Activated CD4-positive, alpha-beta T cell treated with anti-CD3 and anti-CD28 coated beads for 4 hours (primary cell): ENCODE data around the gene PTGES2.
A peak's percentile ranks its signal among the peaks of the same experiment; 100 is the strongest.
"Not testable (repeated sequence)": the region's sequence is repeated elsewhere in the genome, so short reads cannot be mapped to it uniquely, and the experiment has no call there.

Source experiments
- DNase-seq, 2 donors: peaks; one replicate each; pipeline ENCODE4 v3.0.0-alpha.2; 2020

Gene PTGES2

DNA sequence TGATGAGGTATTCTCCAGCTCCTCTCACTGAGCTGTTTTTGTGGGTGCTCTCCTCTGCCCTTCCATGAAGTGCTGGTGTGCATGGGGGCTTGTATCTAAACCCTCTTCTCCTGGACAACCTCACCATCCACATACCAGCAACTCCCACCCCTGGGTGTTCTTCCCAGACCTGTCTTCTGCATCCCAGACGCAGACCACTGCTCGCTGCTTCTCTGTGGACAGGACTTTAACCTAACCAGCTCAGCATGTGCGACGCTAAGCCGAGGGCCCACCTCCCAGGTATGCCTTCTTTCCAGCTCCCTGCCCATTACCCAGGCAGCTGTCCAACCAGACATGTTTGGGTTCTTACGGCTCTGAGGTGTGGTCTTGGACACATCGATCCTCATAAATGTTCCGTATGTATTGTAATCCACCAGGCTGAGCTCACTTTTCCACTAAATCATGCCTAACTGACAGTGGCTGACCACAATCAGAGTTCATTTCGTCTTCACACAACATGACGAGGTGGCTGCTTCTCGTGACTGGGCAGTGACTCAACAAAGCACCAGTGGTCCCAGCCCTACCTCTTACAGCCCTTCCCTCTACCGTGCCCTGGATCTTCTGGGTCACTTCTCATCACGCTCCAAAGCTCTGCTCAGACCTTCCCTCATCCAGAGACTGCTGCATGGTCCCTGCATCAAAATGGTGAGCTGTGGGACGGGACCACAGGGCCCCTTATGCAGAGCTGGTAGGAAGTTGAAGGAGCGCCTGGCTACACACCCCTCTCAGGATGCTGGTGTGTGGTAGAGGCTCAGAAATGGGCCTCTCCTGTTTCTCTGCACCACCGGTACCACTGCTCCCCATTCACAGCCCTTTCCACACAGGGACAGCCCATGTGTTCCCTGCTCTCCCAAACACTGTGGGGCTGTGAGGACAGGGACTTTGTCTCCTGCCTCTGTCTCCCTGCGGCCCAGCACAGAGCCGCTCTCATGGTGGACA lies 9.6 kb upstream of the PTGES2 start:
- no peak for DNase-seq

DNA sequence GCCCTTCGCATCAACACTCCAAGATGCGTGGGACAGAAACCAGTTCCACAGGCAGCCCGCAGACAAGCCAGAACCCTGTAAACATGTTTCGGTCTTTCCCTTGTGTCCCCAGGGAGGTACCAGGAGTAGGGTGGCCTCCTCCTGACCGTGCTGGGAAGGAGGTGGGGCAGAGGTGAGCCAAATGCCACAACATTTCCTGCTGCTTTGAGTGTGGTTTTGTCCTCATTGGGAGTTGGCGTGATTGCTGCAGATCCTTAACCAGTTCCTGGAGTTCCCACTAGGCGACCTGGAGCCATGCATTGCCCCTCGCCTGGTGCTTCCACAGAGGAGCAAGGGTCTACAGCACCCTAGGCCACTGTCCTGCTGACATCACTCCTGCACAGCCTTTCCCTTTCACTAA lies 8.0 kb upstream of the PTGES2 start:
- DNase-seq: not testable (repeated sequence)

DNA sequence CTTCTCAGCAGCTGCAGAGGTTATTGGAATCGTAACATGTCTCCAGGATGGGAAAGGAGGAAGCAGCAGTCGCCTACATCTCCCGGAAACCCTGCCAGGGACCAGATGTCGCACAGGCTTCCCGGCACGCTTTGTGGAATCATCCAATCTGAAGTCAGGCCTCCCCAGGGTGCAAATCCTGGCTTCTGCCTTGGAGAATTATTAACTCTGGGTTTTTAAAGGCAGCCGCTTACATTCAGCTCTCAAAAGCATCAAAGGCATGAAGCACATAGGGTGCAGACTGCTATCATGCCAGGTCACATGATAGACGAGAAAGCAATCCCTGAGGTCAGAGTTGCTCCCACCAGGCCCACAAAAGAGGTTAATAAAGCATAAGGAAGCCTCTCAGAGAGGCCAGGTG lies 4.6 kb upstream of the PTGES2 start:
- not testable (repeated sequence) for DNase-seq

DNA sequence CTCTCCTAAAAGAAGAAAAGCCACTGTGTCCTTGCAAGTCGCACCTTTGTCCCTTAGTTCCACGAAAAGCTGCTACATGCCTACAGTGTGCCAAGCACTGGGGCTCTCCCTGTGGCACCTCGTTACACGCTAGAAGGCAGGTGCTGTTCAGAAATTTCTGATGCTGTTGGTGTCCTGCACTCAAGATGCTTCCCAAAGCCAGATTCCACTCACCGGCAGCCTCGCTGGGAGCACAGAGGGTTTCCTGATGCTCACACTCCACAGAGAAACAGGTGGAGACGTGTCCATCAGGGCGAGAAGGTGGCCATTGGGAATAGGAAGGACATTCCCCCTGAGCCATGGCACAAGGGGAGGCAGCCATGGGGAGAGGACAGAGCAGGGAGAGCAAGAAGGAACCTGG lies 3.8 kb upstream of the PTGES2 start:
- DNase-seq: not testable (repeated sequence)

DNA sequence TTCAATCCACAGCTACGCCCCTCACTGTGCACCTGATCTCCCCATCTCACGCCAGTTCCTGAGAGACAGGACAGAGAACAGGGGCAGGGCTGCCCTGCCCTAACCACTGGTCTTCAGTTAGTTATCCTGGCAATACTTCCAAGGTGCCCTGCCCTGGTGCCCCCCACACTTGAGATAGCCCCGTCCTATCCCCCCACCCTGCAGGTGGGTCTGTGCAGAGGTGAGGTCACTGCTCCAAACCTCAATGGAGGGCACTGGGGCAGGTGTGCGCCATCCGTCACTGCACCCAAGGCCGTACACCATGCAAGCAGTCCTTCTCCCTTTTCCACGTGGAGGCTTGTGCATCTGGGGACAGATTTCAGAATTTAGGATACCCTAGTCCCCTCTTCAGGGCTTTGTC lies 3.1 kb upstream of the PTGES2 start:
- DNase-seq: not testable (repeated sequence)

DNA sequence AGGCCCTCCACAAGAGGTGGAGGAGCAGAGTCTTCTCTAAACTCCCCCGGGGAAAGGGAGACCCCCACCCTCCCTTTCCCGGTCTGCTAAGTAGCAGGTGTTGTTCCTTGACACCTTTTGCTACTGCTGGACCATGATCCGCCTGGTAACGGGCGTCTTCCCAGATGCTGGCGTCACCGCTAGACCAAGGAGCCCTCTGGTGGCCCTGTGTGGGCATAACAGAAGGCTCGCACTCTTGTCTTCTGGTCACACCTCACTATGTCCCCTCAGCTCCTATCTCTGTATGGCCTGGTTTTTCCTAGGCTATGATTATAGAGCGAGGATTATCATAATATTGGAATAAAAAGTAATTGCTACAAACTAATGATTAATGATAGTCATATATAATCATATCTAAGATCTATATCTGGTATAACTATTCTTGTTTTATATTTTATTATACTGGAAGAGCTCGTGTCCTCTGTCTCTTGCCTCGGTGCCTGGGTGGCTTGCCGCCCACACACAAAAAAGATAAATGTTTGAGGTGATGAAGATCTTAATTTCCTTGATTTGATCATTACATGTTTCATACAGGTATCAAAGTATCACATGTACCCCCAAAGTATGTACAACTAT lies 2.6 kb upstream of the PTGES2 start:
- DNase-seq: peak; percentile 33 to 53

DNA sequence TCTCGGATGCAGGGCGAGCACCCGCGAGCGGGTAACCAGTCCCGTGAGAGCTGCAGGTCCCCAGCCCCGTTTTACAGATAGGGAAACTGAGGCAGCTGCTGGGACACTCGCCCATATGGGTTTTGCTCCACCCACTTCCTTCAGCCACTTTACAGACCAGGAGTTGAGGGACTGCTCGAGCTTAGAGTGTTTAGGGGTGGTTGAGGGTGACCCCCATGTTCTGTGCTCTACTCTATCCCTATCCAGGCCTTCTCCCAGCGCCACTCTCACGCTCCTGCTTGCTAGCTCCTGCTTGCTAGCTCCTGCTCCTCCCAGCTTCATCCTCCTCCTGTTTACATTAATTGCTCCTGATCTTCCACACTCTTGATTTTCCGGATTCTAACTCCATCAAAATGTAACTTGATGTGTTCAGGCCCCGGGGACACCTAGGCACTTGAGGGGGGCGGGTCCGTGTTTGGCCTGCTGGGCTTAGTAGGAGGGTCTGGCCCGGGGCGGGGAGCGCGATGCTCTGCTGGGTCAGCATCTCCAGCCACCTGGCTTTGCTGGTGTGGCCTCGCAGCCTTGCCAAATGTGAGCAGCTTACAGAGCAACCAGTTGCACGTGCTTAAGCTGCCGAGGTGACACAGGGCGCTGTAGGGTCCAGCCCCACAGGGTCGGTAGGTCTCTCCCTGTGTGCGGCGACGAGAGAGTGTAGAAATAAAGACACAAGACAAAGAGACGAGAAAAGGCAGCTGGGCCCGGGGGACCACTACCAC lies 1.5 kb upstream of the PTGES2 start:
- no peak for DNase-seq

DNA sequence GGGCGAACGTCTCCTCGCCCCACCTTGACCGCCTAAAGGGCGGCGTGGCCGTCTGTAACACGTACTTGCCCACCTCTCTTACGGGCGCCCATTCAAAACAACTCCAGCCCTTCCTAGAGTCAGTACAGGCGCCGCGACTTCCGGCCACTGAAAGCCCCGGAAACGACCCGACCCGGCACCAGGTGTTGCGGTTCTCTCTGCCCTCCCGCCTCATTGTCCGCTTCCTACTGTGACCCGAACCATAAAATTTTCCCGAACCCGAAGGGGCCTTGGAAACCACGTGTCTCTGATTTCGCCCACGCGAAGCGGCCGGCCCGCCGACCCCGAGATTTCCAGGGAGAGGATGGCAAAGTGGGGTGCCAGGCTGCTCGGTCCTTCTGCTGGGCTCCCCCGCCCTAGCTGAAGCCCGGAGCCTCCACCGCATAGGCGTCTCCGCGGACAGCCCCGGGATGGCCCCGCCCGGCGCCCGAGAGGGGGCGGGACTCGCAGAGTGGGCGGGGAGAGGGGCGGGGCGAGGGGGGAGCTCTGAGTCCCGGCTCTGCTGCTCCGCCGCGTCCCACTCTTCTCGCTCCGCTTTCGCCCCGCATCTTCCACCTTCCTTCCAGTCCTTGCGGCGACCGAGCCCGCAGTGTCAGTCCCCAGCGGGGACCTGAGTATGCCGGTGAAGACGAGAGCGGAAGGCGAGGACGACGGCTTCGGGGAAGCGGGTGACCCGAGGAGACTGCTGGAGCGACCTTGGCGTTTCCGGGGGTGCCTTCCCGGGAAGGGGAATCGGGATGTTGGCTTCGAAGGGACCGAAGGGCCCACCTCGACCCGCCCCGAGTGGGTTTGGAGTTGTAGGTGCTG lies 684 bp upstream of the PTGES2 start:
- DNase-seq: peak; percentile 83 to 84

DNA sequence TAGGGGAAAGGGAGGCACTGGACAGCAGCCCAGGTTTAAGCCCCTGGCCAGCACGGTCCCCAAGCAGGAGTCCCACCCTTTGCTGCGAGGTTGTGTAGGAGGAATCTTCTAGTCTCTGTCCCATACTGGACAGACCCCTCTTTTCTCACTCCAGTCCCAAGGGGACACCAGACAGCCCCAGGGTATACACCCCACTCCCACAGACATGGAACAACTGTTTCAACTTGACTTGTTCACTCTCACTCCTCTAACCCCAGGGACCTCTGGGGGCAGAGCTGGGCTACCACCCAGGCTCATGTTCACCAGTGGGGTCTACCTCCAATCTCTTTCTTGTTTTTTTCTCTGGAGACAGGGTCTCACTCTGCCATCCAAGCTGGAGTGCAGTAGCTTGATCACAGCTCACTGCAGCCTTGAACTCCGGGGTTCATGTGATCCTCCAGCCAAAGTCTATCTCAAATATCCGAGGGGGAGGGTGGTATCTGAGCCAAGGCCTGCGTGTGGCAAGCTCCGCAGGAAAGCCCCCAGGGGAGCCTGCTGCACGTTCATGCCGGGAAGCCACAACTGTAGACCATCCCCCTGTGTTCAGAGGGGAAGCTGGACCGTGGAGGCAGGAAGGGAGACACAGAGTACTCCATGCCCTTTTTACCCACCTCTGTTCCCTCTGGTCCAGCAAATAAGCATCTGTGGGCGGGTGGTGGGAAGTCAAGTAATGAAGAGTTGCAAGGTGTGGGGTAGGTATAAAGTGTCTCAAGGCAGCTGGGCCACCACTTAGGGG lies 1.8 kb downstream of the PTGES2 start:
- no peak for DNase-seq

DNA sequence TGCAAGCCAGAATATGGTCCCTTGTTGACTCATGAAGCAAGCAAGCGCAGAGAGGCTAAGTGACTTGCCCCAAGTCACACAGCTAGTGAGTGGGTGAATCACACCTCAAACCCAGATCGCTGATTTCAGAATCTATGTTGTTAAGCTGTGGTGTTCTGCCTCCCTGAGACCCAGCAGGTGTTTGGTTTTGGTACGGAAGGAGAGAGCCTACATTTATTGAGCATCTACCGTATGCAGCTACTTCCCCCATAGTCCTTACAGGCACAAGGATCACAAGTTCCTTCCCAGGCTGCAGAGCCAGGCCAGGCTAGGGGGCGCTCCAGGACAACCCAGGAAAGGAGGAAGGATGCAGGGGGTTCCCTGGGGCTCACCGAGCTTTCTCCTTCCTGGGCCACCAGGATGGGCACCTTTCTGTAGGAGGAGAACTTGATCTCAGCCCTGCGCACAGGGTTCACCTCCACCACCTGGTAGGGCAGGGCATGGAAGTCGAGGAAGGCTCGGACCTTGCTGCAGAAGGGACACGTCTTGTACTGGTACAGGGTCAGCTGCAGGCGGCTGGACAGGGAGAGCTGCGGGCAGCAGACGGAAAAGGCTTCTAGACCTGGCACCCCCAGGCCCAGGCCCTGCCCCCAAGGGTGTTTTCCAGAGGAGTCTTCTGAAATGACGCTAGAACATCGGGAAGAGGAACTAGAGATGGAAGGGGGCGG lies 2.5 kb downstream of the PTGES2 start:
- DNase-seq: peak; percentile 28 to 42

DNA sequence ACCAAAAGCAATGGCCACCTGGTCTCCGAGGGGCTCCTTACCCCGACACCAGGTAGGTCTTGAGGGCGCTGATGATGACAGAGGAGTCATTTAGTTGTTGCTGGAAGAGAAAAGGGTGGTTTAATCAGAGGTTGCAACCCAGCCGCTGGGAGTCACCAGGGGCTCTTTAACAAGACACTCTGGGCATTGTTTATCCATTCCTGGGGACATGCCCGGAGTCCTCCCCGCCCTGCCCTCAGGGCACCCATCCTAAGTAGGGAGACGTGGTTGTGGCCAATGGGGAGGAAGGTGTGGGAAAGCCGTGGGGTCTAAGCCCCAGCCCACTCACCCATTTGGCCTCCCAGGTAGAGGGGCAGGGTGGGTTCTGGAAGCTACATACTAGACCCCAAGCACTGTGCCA lies 3.1 kb downstream of the PTGES2 start:
- no peak for DNase-seq

DNA sequence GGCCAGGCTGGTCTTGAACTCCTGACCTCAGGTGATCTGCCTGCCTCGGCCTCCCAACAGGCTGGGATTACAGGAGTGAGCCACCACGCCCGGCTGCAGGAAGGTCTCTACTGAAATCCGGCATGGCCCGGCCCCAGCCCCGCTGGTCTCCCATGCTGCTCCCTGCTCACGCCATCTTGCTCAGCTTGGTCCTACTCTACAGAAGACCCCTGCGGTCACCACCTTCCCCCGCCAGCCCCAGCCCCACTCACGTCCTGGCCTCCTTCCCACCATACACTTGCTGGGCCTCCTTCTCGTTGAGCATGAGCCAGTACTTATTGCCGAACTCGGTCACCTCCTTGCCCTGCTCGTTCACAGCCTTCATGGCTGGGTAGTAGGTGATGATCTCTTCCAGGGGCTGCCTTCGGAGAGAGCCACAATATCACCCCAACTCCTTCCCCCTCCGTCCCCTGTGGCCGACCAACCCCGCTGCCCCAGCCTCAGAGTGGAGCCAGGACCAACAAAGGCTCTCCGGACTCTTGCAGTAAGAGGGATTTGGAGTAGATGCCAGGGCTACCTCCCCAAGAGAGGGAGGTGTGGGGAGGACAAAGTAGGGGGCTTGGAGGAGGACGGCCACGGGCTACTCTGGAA lies 4.0 kb downstream of the PTGES2 start:
- no peak for DNase-seq

DNA sequence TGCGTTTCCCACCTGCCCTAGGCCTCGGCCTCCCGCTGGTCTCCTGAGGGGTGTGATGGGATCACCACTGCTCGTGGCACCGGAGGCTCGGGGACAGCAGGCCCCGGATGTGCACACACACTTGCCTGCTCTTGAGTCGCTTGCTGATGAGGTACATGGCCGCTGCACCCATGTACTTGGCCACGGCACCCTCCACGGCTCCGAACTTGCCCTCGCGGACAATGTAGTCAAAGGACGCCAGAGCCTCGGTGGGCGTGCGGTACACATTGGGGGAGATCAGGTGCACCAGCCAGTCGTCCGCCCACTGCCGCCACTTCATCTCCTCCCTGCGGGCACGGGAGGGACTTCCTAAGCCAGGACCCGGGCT lies 4.7 kb downstream of the PTGES2 start:
- DNase-seq: no peak

DNA sequence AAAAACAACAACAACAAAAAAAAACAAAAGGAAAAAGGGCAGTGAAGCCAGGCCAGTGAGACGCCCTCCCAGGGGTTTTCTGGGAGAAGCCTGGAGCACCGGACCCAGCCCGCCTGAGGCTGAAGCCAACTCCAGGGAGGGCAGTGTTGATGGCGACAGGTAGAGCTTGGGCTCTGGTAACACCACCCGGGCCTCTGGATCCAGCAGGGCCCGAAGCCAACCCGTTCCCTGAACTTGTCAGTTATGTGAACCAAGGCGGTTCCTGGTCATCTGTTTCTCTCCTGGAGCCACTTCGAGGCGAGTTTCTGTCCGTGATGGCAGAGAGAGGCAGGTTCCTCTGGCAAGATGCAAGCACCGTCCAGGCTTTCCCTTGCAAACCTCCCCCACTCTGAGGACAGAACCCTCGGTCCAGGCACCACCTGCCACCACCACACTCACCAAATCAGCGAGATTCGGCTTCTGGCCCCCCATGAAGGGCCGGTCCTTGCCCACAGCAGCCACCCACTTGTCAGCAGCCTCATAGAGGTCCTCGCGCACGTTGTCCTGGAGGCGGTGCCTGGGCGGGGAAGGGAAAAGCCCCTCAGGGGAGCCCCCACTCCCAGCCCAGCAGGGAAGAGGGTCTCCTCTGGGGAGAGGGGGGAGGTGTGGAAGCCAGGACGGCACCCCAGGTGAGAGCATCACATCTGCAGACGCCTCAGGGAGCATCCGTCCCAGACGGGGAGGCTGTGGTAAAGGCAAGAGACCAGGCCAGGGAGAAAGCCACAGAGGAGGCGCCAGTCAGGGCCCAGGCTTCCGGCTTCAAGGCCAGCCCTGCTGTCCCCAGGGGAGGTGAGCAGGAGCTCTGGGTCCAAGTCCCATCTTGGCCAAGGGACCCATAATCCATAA lies 5.4 kb downstream of the PTGES2 start:
- DNase-seq: no peak

DNA sequence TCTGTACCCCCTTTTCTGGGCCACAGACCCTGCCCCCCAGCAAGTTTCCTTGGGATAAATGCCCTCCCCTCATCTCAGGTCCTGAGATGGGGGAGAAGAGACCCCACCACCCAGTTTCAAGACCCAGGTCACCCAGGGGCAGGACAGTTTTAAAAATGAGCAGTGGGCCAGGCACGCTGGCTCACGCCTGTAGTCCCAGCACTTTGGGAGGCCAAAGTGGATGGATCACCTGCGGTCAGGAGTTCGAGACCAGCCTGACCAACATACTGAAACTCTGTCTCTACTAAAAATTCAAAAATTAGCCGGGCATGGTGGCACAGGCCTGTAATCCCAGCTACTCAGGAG lies 6.1 kb downstream of the PTGES2 start:
- no peak for DNase-seq

DNA sequence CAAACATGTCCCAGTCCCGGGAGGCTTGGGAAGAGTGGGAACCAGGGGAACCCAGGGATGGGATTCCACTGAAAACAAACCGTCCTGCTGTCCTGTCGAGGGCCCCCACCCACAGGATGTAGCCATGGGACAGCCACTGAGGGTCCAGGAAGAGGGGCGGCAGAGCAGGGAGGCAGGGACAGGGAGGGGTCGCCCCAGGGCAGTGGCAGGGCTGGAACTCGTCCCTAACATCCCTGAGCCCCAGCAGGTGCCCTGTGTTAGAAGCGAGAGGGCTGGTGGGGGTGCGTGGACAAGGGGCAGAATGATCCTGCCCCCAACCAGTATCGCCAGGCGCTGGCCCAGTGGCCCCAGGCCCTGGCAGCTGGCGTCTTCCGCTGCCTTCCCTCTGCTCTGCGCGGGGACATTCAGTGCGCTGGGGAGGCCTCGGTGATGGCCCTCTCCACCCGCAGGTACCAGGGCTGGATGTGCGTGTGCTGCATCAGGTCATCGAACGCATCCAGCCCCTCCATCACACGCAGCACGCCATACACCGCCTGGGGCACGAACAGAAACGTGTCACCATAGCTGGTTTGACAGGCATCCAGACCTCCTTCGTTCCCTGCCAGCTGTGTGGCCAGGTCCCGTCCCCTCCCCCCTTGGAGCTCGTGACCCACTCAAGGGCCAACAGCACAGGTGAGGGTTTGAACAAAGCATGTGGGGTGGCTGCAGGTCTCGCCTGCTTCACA lies 6.6 kb downstream of the PTGES2 start:
- no peak for DNase-seq

DNA sequence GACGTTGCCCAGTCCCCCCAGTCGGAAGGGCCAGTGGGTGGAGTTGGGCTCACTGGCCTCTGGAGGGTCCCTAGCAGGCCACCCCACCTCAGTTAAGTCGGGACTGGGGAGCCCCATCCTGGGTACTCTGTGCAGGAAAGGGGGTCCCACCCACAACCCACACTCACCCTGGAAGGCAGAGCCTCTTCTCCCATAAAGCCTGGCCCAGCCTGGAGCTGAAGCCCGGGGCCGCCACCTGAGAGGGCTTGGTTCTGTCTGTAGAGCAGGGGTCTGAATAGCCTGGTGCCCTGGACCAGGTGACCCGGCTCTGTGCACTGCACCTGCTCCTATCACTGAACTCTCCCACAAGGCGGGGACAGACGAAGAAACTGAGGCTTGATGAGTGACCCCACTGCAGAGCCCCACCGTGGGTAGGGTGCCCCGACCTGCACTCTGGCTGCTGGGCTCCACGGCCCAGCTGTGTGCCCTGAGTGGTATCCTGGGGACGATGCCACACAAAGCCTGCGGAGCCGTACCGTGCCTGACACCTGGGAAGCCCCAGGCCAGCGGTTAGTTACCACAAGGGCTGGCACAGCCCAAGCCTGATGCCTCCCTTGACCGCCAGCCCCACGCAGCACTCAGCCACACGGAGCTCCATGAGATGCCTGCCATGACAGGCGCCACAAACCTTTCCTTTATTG lies 7.3 kb downstream of the PTGES2 start:
- DNase-seq: no peak

DNA sequence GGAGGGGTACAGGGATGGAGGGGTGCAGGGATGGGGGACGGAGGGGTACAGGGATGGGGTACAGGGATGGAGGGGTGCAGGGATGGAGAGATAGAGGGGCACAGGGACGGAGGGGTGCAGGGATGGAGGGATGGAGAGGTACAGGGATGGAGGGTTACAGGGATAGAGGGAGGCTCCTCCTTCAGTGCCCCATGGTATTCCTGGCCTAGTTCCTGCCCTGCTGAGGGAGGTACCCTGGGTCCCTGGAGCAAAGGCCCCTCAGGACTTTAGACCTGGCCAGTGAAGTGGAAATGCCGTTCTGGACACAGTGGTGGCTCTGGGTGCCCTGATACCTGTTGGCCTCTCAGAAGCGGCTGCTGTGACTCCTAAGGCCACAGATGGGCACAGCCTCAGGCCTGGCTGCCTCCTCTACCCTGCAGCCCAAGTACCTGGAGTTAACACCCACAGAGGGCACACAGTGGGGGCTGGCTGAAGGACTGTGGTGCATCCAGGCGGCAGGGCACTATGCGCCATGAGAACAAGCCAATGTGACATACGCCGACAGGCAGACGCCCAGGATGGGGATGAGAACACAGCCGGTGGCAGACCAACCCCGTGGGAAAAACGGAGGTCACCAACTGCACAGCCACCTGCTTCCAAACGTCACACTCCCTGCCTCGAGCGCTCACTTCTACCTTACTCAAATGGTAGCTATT lies 8.4 kb downstream of the PTGES2 start:
- no peak for DNase-seq
